Measurements from ENCODE around the gene IGFL1.

GRCh38 chr19:46206176-46206575 lies 23.4 kb upstream of the IGFL1 start:
- TF ChIP-seq CTCF (IDR thresholded peaks at IDR 0.05) (no peak), POLR2A (IDR thresholded peaks at IDR 0.05) (no peak)

All from Peyer's patch (tissue), 4 donors.